Aorta (tissue), 5 donors: ENCODE results near the gene LRP10. TPM values are rescaled to one million over a fixed set of nuclear protein-coding genes. Genes with fewer than 3 reads are reported as not detected.
A peak's percentile ranks its signal among the peaks of the same experiment; 100 is the strongest.
"Not testable (repeated sequence)": the region's sequence is repeated elsewhere in the genome, so short reads cannot be mapped to it uniquely, and the experiment has no call there.

ENCODE experiments used
- ATAC-seq: fragments of 200-7000 bp; cut with Tn5 transposase; one replicate; pipeline ENCODE4 v1.9.1; 2022; ENCODE audit warnings: moderate library complexity; ENCODE audit not compliant: low FRiP score
- DNase-seq, 2 donors: peaks; one replicate each; pipeline ENCODE4 v3.0.0-alpha.2; 2020
- H3K27ac ChIP-seq, 2 donors: one replicate each; pipeline ENCODE4 v1.5.1; 2013; ENCODE audit warnings: low read length in 2 of 2, mild to moderate bottlenecking in 2 of 2, moderate library complexity in 2 of 2, control low read depth in 1 of 2, inconsistent platforms in 1 of 2, low read depth in 1 of 2
- H3K27me3 ChIP-seq, 2 donors: one replicate each; pipeline ENCODE4 v1.6.1; 2013; ENCODE audit warnings: control low read depth in 1 of 2, low read length in 1 of 2, mild to moderate bottlenecking in 1 of 2, moderate library complexity in 1 of 2; ENCODE audit not compliant: insufficient read depth in 2 of 2, control insufficient read depth in 1 of 2
- H3K36me3 ChIP-seq, 2 donors: one replicate each; pipeline ENCODE4 v1.6.1; 2013; ENCODE audit warnings: control low read depth in 1 of 2, low read length in 1 of 2, mild to moderate bottlenecking in 1 of 2; ENCODE audit not compliant: insufficient read depth in 2 of 2, control insufficient read depth in 1 of 2
- H3K4me1 ChIP-seq, 2 donors: one replicate each; pipeline ENCODE4 v1.6.1; 2013; ENCODE audit warnings: low read length in 2 of 2, control low read depth in 1 of 2, mild to moderate bottlenecking in 1 of 2, moderate library complexity in 1 of 2; ENCODE audit not compliant: insufficient read depth in 2 of 2, control insufficient read depth in 1 of 2
- H3K4me3 ChIP-seq, 2 donors: one replicate each; pipeline ENCODE4 v1.5.1; 2013; ENCODE audit warnings: low read length in 2 of 2, control low read depth in 1 of 2, mild to moderate bottlenecking in 1 of 2
- H3K9me3 ChIP-seq: one replicate; pipeline ENCODE4 v1.6.1; 2013; ENCODE audit warnings: mild to moderate bottlenecking, low read length; ENCODE audit not compliant: control insufficient read depth
- WGBS, 2 donors: extraction: QIAGEN DNeasy Blood & Tissue Kit; methylation state at CpG; one replicate each; pipeline ENCODE4 v1.1.7; 2013; 5-methylcytosine and 5-hydroxymethylcytosine counted together
- intact Hi-C, 2 donors: fragments of 100-400 bp; cut with DNase I; formaldehyde crosslinking; loops; one replicate each; pipeline versions ENCODE4 v1.14.2 to v1.15.0; 2022
- polyA plus RNA-seq, 2 donors: library from polyadenylated mRNA; stranded (reverse); fragments of 200-250 nt; gene quantifications; one replicate each; pipeline ENCODE4 v1.2.3, GENCODE V29; 2013
- total RNA-seq, 2 donors: library from RNA; stranded (reverse); fragmentation: NEBNext Ultra II Directional; extraction: Animal tissue kit (Norgen Biotek cat#: 25700); gene quantifications; one replicate each; pipeline ENCODE4 v1.2.1, GENCODE V29; 2021
- donor health status: healthy with polysubstance abuse.
- donor health status: Bipolar disorder and iron deficiency.
- donor health status: DM: no; HTN: no; CAD: no.
- donor health status: DM: no; HTN: no; CAD: no.
- donor health status: DM: yes; HTN: yes; CAD: no.

Gene LRP10
- total and polyA plus RNA-seq, 4 donors: 53.0 to 187 (median 147) TPM

DNA sequence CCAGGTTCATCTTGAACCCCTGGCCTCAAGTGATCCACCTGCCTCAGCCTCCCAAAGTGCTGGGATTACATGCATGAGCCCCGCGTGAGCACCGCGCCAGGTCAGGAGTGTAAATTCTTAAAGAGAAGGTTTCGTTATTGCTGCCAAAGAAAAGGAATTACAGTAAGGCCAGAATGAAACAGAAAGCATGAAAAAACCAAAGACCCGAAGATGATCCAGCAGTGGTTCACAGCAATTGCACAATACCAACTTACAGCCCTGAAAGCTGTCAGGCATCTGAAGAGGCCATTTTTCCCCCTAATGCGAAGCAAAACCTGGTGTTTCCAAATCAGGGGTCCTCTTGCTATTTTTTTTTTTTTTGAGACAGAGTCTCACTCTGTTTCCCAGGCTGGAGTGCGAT lies 37.1 kb downstream of the LRP10 start:
- Histone ChIP-seq H3K36me3 (peaks cover 7 to 8% of the 10 kb centered on the region in 2 donors), H3K27me3 (no peaks in the 10 kb centered on the region), H3K4me1 (no peaks in the 10 kb centered on the region), H3K27ac (no peak overlapping the region), H3K9me3 (no peaks in the 10 kb centered on the region), H3K4me3 (no peak overlapping the region)
- ATAC-seq: no peak
- intact Hi-C loops: loop anchor here in 1 of 2 donors (10.0 kb wide), 1 partner anchor 74 kb away; the partner anchor contains the start of gene MMP14
- 87 to 90% methylated on average over 8 of the region's 8 CpGs for WGBS, 2 donors
- peak in 1 of 2 donors; percentile 28 for DNase-seq

DNA sequence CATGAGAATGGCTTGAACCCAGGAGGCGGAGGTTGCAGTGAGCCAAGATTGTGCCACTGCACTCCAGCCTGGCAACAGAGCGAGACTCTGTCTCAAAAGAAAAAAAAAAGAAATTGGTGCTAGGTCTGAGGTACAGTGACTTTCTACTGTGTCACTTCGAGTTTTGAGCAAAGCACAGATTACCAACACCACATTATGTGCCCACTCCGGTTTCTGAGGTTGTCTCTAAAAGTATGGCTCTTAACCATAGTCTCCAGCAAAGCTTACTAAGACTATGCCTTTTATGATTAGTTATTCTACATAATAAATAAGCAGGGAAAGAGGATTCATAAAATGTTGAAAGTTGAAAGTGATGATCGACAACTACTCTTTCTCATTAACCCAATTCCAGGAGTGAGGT lies 39.4 kb downstream of the LRP10 start:
- no peak overlapping the region for H3K4me3 ChIP-seq
- DNase-seq (no peak), ATAC-seq (no peak)
- H3K27ac ChIP-seq: no peak overlapping the region
- H3K27me3 ChIP-seq: no peaks in the 10 kb centered on the region
- H3K4me1 ChIP-seq: no peaks in the 10 kb centered on the region
- 65 to 68% methylated on average over 5 of the region's 5 CpGs for WGBS, 2 donors
- intact Hi-C loops: no loop called here
- H3K9me3 ChIP-seq: no peaks in the 10 kb centered on the region
- H3K36me3 ChIP-seq: peaks cover 0 to 2% of the 10 kb centered on the region in 2 donors

- H3K27me3 ChIP-seq, ATAC-seq, intact Hi-C loops, H3K36me3 ChIP-seq, H3K4me1 ChIP-seq, H3K4me3 ChIP-seq, H3K27ac ChIP-seq, DNase-seq, H3K9me3 ChIP-seq: not testable (repeated sequence)
- 91 to 96% methylated on average over 4 of the region's 4 CpGs for WGBS, 2 donors
Observed at GRCh38 chr14:22914836-22915235, 43.3 kb downstream of the LRP10 start.

- 77 to 81% methylated on average over 8 of the region's 8 CpGs for WGBS, 2 donors
- Histone ChIP-seq H3K9me3 (no peaks in the 10 kb centered on the region), H3K4me1 (no peaks in the 10 kb centered on the region), H3K27me3 (no peaks in the 10 kb centered on the region), H3K4me3 (no peak overlapping the region), H3K36me3 (peaks cover 0 to 2% of the 10 kb centered on the region in 2 donors), H3K27ac (no peak overlapping the region)
- no peak for DNase-seq
- intact Hi-C loops: no loop called here
- no peak for ATAC-seq
Observed at GRCh38 chr14:22915886-22916521, 44.5 kb downstream of the LRP10 start.

DNA sequence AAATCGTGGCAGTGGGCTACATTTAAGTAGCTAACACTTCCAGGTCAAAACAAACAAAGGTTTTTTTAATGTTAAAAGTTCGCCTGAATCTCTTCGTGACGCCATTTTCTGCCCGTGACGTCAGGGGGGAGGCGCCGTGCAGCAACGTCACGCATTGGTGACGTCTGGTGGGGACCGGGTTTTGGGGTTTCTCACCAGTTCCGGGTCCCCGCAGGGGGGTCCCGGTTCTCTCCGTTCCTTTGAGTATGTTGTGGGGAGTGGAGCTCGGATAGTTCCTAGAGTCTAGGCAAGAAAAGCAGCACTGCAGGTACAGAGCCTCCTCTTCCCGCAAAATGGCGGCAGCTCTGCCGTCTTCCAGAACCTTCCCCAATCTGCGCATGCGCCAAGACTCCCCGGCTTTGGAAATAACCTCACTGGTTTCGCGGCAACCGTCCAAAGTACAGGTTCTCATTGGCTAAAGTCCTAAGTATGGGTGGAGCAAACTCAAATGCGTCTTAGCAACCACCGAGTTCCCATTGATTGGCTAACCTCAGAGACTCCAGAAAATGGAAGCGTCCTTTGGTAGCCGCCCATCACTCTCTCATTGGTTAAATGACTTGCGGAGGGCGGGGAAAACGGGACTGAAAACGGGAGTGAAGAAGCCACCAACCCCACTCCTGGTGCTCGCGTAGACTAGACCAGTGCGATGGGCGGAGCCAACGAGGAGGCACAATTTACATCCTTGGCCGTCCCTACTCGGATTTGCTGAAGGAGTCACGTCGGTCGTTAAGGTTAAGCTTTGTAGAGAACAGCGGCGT lies 47.5 kb downstream of the LRP10 start, which contains the start of gene RBM23:
TSS of gene RBM23 (minus strand) at position 346 of the 797 bp plus-strand sequence.
- H3K27me3 ChIP-seq: no peaks in the 10 kb centered on the region
- H3K4me3 ChIP-seq: peak within 1 kb of the TSS; percentile 89 to 95
- intact Hi-C loops: no loop called here
- peaks cover 0 to 11% of the 10 kb centered on the region in 2 donors for H3K36me3 ChIP-seq
- H3K9me3 ChIP-seq: no peaks in the 10 kb centered on the region
- H3K27ac ChIP-seq: peak within 1 kb of the TSS; percentile 74 to 95
- WGBS, 2 donors: 0% methylated on average over 46 of the region's 46 CpGs
- ATAC-seq (peak; percentile 96), DNase-seq (peak; percentile 100)
- H3K4me1 ChIP-seq: no peaks in the 10 kb centered on the region

- intact Hi-C loops: no loop called here
- H3K36me3 ChIP-seq: peaks cover 0 to 11% of the 10 kb centered on the region in 2 donors
- peak overlapping the region; percentile 72 to 74 for H3K27ac ChIP-seq
- 6 to 7% methylated on average over 10 of the region's 10 CpGs for WGBS, 2 donors
- no peaks in the 10 kb centered on the region for H3K4me1 ChIP-seq
- ATAC-seq: no peak
- H3K4me3 ChIP-seq: peak overlapping the region in 1 of 2 donors; percentile 44
- H3K27me3 ChIP-seq: no peaks in the 10 kb centered on the region
- H3K9me3 ChIP-seq: no peaks in the 10 kb centered on the region
- DNase-seq: no peak
Observed at GRCh38 chr14:22919601-22919921, 48.0 kb downstream of the LRP10 start.

- intact Hi-C loops: no loop called here
- Histone ChIP-seq H3K4me1 (no peaks in the 10 kb centered on the region), H3K27me3 (no peaks in the 10 kb centered on the region), H3K4me3 (no peak overlapping the region), H3K9me3 (no peaks in the 10 kb centered on the region), H3K27ac (no peak overlapping the region), H3K36me3 (peaks cover 0 to 11% of the 10 kb centered on the region in 2 donors)
- ATAC-seq: no peak
- no peak for DNase-seq
- WGBS, 2 donors: 91 to 92% methylated on average over 6 of the region's 6 CpGs
Observed at GRCh38 chr14:22920697-22921096, 49.2 kb downstream of the LRP10 start.

- no peaks in the 10 kb centered on the region for H3K27me3 ChIP-seq
- no peaks in the 10 kb centered on the region for H3K9me3 ChIP-seq
- DNase-seq (no peak), ATAC-seq (no peak)
- H3K36me3 ChIP-seq: peaks cover 0 to 11% of the 10 kb centered on the region in 2 donors
- intact Hi-C loops: no loop called here
- 76 to 83% methylated on average over 2 of the region's 2 CpGs for WGBS, 2 donors
- no peaks in the 10 kb centered on the region for H3K4me1 ChIP-seq
- H3K27ac ChIP-seq: no peak overlapping the region
- no peak overlapping the region for H3K4me3 ChIP-seq
Observed at GRCh38 chr14:22922294-22922693, 50.8 kb downstream of the LRP10 start.

DNA sequence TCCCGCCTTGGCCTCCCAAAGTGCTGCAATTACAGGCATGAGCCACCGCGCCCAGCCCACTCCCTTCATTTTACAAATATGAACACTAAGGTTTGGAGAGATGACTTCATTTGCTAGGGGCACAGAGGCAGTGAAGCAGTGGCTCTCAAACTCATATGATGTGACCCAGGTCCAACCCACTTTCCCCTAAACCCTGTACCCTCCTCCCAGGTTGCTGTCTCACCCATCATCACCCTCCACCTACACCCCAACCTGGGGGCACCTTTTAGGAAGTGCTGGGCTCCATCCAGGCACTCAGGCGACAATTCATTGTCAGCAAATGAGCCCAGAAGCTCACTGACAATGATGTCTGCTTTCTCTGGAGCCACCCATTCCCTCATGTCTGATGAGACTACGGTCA lies 52.2 kb downstream of the LRP10 start:
- ATAC-seq (no peak), DNase-seq (no peak)
- WGBS, 2 donors: 95 to 96% methylated on average over 5 of the region's 5 CpGs
- peaks cover 0 to 11% of the 10 kb centered on the region in 2 donors for H3K36me3 ChIP-seq
- H3K27ac ChIP-seq: no peak overlapping the region
- intact Hi-C loops: no loop called here
- H3K27me3 ChIP-seq: no peaks in the 10 kb centered on the region
- no peaks in the 10 kb centered on the region for H3K4me1 ChIP-seq
- H3K4me3 ChIP-seq: no peak overlapping the region
- no peaks in the 10 kb centered on the region for H3K9me3 ChIP-seq
